Stimulated activated CD4-positive, alpha-beta T cell treated with anti-CD3 and anti-CD28 coated beads, Interleukin-12 subunit alpha, Interleukin-12 subunit beta, amount 100 ng/mL, for 4 hours (primary cell): Measurements from ENCODE around the gene EVC2.

Experiments used
- DNase-seq: peaks from one replicate; pipeline ENCODE4 v3.0.0-alpha.2; 2020

EVC2 gene

DNA sequence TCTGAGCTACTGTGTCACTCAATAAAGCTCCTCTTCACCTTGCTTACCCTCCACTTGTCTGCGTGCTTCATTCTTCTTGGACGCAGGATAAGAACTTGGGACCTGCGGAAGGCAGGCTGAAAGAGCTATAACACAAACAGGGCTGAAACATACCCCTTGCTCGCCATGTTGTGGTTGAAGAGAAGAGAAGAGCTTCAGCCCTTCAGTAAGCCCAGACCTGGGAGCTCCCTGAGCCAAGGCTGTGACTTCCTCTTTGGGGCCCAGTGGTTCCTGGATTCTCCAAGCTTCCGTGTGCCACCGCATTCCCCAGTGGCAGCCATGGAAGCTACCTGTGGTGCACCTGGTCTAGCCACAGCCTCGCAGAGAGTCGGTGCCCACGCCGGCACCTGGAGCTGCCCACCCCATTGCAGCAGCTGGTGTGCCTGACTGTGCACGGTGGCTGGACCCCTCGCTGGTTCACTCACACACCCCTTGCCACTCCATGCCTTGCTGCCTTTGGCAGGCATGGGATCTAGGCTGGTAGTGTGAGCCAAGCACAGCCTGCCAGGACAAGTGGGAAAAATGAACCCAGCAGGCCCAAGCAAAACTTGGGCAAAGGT lies 160.6 kb downstream of the EVC2 start:
- no peak for DNase-seq

DNA sequence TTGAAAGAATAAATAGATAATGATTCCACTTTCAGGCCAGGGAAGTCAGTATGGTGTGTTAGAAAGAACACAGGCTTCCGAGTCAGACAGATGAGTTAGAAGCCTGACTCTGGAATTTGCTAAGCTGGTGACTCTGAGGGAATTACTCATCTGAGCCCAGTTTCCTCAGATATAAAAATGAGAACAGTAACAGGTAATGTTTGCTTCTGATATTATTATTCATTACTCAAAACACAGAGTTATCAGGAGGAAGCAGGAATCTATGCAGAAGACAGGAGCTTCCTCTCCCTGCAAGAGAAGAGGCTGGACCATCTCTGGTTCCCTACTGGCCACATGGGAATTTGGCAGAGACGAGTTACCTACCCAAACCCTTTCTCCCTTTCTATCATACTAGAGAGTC lies 163.1 kb downstream of the EVC2 start:
- no peak for DNase-seq

DNA sequence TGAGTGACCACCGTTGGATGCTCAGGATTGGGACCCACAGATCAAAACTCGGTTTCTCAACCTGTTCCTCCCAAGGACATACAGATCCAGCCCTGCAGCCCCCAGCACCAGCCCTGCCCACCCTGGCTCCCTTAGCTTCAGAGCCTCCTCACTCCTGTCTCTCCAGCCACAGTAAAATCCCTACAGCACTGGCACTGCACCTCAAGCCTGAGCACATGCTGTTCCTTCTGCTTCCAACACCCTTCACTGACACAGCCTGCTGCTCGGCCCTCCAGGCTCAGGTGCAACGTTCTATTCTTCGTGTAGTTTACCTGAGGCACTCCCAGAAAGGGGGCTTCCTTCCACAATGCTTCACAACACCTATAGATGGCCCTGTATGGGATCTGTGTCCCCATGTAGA lies 163.6 kb downstream of the EVC2 start:
- no peak for DNase-seq

DNA sequence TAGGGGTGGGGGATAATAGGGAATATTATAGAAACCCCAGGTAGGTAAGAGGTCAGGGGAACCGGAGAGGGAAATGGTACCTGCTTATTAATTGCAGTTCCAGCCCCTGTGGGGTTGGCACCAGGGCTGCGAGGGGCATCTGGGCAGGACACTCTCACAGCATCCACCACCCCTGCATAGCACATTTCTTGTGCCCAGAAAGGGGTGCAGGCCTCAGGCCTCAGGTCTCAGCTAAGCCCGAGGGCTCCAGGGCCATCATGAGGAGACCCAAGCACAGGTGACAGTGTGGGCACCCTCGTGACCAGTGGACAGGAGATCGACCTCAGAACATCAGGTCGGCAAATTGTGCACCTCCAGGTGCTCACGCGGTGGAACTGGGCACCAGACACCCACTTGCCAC lies 164.7 kb downstream of the EVC2 start:
- no peak for DNase-seq

DNA sequence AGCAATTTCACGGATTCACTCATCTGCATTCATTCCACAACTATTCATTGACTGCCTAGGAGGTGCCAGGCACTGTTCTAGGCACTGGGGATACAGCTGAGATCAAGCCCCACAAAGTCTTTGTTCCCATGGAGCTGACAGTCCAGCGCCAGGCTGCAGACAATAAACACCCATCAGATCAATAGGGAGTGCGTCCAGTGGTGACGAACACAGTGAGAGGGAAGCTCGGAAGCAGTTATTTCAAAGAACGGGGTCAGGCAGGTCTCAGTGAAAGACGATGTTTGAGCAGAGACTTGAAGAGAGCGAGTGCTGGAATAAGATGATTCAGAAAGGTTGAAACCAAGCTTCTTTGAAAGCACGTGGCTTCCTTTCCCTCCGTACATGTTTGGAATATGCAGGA lies 167.2 kb downstream of the EVC2 start:
- DNase-seq = no peak

DNA sequence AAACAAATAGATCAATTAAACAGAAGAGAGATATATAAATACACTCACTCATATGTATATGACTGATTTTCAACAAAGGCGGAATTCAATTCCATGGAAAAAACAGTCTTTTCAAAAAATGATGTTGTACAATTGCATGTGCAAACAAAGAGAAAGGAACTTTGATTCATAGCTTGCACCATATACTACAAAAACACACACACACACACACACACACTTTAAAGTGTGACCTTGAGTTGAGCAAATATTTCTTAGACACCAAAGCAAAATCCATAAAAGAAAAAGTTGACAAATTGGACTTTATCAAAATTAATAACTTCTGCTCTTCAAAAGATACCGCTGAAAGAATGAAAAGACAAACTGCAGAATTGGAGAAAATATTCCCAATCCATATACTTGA lies 168.8 kb downstream of the EVC2 start:
- no peak for DNase-seq

DNA sequence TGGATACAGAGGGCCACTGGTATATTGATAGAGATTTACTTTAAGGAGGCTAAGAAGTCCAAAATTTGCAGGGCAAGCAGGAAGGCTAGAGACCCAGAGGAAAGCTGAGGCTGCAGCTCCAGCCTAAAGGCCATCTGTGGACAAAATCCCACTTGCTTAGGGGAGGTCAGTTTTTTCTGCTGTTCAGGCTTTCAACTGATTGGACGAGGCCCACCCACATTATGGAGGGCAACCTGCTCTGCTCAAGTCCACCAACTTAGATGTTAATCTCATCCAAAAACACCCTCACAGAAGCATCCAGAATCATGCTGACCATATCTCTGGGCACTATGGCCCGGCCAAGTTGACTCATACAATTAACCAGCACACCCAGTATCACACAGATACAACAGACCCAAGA lies 176.3 kb downstream of the EVC2 start:
- no peak for DNase-seq

DNA sequence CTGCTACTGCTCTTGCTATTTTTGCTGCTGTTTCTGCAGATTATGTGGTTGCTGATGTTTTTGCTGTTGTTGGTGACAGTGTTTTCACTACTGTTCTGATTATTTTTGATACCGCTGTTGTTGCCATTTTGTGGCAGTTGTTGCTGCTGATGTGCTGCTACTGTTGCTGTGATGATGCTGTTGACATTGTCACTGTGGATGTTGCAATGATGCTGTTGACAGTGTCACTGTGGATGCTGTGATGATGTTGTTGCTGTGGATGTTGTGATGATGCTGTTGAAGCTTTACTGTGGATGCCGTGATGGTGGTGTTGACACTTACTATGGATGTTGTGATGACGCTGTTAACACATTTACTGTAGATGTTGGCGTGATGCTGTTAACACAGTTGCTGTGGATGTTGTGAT lies 180.3 kb downstream of the EVC2 start:
- no peak for DNase-seq

DNA sequence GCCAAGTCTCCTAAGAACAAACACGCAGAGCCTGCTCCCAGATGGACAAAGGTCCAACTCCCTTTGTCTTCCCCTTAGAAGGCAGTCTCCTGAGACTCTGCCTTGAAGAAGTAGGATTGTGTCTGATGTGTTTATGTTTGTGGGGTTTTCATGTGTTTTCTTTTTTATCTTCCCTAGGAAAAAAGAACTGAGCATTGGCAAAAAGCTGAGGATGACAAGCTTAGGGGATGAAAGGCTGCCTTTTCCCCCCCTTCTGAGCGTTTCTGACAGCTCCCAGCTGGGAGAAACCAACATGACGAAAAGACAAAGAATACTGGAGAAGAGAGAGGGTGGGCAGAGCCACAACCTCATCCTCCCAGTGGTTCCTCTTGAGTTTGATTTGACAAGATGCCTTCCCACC lies 181.1 kb downstream of the EVC2 start:
- DNase-seq = no peak

DNA sequence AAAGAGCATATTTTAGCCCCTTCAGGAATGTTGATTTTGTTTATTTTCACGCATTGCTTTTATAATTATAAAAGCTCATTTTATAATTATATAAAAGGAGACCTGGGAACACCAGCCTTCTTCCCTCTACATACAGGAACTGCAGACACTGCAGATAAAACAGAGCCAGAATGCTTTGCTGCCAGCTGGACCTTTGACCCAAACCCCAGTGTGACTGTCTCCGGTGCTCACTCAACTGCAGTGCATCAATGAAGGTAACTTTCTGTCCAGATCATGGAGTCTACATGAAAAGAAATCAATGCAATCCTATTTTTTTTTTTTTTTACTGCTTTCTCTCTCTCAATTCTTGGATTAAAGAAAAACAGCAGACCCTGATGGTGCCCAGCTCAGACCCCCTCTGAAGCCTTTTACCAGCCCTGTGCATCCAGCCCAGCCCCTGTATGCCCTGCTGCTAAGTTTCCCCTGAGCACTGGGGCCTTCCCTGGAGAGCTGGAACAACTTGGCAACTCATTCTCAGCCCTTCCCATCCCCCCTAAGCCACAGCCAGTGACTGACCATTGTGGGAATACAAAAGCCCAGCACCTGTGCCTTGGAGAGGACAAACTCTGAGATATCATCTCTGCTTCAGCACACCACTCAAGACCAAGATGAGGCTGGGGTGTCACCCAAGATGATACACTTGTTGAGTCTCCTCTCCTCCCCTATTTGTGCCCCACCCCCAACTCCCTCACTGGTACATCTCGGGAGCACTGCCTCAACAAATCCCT lies 182.1 kb downstream of the EVC2 start:
- DNase-seq = no peak

DNA sequence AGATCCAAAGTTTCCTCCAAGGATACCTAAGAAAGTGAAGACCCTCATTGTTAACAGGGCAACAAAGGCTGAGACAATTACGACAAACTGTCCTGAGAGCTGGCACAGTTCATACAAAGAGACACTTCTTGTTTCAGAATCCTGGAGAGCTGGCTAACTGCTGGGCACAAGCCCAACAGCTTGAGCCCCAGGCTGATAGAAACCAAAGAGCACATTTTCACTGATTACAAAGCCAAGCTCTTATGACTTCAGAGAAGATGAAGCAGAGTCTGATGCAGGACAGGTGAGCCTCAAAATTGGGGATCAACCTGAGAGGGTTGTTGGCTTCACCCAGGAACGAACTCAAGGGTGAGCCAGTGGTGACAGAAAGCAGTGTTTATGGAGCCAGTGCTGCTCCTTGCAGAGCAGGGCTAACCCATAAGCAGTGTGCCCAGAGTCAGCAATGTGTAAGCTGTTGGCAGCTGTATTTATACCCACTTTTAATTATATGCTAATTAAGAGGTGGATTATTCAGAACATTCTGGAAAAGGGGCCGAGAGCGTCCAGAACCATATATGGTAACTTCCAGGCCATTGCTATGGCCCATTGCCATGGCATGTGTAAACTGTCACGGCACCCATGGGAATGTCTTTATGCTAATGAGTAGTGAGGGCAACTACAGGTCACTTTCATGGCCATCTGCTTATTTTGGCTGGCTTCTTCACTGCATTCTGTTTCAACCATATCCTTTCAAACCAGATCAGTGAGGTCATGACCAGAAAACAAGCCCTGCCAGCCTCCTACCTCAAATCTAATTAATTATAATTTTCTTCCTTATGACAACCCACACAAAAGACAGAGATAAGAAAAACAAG lies 183.7 kb downstream of the EVC2 start:
- no peak for DNase-seq

DNA sequence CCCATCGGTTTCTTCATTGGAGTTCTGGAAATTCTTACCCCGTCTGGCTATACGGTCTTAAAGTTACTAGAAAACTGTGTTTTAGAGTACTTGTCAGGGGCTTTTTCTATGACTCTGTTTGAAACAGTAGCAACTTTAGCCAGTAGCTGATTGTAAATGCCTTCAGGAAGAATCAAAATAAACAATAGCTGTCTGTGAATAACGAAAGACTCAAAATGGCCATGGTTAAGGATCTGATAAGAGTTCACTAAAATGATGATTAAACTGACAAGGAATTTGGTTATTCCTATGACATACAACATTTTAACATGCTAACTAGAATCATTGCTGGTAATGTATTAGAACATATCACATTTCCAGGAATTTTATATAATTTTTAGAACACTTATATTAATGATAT lies 191.0 kb downstream of the EVC2 start:
- no peak for DNase-seq

DNA sequence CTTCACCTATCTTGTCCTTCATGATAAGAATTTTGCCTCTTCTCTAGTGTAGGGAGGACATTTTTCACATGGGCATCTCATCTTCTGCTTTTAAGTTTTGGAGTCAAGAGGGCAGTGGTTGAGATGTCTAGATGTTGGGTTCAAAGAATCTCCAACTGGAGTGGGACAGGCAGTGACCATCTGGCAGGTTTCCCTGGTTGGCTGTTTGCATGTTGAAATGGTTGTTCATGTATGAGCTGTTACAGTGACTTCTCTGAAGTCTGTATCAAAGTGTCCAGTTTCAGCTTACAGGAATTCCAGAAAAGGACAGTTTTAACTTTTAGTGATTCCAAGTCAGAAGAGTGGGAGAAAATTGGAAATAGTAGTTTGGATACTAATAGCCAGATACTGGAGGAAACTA lies 192.7 kb downstream of the EVC2 start:
- no peak for DNase-seq
